SHP77 treated with DMSO at 0.1 percent for 48 hours (cell line): ENCODE measurements around the gene TBC1D22A.
"Not testable (repeated sequence)": the region's sequence is repeated elsewhere in the genome, so short reads cannot be mapped to it uniquely, and the experiment has no call there.

Experiments
- DNase-seq: peaks from one replicate; lab custom pipeline; 2025; lab: John Stamatoyannopoulos, UW

The TBC1D22A gene

DNA sequence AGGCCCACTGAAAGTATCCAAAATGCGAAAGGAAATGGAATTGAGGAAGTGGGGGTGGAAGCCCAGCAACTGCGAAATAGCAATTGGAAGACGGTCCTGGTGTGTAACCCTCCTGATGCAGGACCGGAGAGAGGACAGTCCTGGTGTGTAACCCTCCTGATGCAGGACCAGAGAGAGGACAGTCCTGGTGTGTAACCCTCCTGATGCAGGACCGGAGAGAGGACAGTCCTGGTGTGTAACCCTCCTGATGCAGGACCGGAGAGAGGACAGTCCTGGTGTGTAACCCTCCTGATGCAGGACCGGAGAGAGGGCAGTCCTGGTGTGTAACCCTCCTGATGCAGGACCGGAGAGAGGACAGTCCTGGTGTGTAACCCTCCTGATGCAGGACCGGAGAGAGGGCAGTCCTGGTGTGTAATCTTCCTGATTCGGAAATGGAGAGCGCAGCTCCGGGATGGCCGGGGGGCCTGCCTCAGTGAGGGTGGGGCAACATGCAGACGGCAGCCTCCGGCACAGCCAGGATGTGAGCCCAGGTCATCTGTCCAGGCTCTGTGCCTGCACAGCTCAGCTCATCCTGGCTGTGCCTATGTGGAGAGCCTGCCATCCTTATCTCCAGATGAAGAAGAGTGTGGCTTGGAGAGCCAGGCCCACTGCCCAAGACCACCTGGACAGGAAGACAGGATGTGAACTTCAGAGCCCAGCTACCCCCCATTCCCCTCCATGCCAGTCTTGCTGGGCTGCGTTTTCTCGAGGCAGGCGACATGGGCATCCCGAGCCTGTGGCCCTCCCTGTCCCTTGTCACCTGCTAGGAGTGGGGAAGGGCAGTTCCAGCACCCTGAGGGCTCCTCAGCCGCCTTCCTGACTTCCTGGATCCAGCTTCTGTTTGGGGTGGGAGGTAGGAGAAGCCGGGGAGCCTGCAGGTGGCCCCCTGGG is 408.3 kb downstream of the TBC1D22A start:
- DNase-seq = not testable (repeated sequence)

DNA sequence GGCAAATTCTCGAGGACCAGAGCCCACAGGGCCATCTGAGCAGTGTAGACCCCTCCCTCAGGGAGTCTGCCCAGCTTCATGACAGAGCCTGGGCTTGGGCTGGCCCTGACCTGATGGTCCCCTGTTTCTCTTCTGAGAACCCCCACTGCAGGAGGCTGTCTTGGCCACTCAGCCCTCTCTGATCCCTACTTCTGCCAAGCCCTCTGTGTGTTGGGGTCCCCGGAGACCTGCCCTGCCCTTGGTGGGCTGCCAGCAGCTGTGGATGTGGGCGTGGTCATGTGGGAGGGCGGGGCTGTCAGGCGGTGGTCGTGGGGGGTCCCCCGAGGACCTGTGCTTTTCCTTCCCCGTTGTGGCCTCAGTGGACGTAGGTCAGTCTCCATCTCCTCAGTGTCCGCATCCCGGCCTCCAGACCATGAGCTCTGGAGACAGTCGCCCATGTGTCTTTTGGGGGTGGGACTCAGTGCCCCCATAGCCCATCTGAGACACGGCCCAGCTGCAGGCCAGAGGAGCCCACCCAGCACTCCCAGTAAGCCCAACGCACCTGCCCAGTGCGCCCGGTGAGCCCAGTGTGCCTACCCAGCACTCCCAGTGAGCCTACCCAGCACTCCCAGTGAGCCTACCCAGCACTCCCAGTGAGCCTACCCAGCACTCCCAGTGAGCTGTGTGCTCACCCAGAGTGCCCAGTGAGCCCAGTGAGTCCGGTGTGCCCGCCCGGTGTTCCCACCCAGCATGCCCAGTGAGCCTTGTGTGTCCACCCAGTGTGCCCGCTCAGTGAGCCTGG is 409.2 kb downstream of the TBC1D22A start:
- DNase-seq = no peak

DNA sequence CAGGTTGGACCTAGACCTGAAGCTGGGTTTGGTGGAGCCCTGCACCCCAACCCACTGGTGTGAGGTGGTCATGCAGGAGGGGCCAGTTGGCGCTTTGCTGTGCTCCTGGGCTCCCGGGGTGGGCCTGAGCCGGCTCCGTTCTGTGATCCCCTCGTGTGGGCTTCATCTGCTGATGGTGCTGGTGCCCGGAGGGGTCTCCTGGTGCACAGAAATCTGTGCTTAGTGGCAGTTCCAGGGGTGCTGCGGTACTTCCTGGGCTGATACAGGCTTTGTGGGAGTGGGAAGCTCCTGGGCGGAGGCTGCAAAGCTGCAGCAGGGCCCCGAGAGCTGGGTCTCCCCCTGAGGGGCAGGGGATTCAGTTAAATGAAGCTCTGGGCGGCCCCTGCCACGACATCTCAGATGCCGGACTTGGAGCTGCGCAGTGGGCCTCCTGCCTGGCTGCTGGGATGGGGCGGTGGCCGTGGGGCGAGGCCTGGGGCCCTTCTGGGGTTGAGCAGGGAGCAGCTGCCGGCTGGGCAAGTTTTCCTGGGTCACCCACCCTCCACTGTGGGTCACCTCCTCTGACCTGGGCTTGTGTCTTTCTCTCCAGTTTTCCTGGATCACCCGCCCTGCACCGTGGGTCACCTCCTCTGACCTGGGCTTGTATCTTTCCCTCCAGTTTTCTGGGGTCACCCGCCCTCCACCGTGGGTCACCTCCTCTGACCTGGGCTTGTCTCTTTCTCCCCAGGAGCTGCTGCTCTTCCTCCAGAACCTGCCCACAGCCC is 410.5 kb downstream of the TBC1D22A start:
- DNase-seq = no peak

DNA sequence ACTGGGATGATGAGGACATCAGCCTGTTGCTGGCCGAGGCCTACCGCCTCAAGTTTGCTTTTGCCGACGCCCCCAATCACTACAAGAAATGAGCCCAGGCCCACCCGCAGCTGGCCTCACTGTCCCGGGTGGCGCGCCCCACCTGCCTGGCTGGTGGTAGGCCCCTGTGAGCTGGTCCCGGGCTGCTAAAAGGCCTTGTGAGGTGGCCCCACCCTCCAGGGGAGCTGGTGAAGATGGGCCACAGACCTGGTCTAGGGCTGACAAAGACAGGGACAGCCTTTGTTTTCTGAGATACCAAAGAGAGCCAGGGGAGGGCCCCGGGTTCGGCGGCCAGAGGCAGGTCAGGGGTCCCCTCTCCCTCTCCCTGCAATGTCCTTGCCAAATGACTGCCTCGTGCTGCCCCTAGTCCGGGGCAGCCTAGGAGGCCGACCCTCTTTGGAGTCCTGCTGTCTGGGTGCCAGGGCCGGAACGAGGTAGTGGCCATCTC is 411.1 kb downstream of the TBC1D22A start:
- DNase-seq = no peak

DNA sequence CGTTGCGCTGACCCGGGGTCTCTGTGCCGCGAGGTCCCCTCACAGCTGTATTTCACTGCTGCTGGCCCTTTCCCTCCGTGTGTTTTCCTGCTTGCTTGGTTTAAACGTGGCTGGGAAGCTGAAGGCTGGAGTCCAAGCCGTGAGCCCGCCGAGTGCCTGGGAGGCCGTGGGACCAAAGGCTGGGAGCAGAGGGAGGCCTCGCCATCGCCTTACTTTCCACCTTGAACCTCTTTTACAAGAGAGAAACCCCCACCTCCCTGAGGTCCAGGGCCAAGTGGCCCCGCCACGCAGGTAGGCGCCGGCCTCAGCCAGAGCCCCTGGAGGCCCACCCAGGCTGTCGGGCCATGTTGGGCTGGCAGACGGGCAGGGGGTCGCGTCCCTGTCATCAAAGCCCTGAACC is 411.6 kb downstream of the TBC1D22A start:
- no peak for DNase-seq

DNA sequence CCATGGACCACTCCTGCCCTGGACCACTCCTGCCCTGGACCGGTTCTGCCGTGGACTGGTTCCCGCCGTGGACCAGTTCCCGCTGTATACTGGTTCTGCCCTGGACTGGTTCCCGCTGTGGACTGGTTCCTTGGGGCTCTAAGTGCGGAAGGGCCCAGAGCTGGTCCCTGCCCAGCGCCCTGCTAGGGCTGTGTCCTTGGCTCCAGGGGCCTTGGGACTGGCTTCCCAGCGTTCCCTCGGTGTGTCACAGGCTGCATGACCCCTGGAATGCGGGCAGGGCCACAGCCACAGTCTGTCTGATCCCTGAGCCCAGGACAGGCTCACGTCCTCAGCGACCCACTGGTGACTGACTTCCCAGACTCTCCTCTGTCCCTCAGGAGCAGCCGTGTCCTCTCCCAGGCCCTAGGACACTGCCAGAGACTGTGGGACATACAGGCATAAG is 412.2 kb downstream of the TBC1D22A start:
- no peak for DNase-seq

DNA sequence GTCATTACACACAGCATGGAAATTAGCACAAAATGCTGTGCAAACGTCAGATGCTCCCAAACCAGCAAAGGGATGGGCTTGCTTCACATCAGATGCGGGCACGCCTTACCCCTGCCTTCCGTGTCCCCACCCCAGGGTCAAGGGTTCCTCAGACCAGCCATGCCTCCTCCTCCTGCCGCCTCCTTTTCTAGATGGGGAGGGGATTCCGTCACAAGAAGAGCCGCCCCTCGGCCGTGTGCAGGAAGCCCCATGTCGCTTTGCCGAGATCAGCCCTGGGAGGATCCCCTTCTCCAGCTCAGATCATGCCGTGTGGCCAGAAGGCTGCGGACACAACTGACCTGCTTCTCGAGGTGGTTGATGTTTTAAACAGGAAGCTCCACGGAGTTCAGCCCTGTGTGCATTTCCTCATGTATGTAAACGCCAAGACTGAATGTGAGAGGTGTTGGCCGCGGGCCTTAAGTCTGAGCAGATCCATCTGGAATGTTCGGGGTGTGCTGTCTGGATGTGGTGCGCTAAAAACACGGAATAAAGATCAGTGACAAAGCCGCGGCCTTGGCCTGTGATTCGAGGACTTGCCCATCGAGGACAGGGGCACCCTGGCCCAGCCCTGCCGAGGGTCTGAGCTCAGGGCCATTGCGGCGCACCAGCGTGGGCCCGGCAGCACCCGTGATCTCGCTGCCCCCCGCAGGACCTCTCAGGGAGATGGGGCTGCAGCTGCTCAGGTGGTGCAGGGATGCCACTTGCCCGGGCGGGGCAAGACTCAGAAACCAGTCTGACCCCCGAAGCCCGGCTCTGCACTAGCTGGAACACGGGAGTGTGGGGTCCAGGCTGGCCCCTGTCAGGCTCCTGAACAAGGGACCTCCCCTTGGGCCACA is 412.9 kb downstream of the TBC1D22A start:
- no peak for DNase-seq

DNA sequence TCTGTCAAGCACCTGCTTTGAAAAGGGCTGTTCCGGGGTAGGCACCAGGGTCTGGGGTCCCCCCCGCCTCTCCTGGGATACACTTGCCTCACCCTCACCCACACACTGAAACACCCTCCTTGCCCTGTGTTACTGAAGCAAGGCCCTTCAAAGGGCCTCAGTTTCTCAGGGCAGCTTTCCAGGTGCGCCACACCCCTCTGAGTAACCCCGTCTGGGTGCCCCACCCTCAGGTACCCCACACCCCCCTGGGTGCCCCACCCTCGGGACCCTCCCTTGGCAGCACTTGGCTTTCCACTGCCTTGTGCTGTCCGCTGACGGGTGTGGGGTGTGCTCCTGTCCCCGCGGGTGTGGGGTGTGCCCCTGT is 413.6 kb downstream of the TBC1D22A start:
- no peak for DNase-seq

DNA sequence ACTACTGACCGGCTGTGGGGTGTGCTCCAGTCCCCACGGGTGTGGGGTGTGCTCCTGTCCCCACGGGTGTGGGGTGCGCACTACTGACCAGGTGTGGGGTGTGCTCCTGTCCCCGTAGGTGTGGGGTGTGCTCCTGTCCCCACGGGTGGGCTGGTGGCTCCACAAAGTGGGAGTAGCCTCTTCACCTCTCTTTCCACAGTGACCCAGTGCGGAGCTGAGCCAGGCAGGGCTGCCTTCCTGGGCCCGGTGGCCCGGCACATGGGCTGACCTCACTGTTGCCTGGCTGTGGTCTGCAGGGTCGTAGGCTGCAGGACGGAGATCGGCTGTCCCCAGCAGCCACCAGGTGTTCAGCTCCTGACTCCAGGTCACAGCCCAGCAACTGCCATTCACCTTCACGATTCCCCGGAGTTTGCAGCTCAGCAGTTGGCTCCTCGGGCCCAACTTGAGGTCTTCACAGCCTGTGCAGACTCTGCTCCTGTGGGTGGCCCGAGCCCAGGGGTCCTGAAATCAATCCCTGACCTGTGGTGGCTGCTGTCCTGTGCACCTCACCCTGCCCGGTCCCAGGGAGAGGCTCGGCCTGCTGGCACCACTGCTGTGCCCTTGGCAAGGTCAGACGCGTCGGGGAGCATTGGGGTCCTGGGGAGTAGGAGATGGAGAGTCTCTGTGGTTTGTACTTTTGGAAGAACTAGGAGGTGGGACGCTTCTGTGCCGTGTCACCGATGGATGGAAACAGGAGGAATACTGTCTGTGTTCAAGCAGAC is 414.3 kb downstream of the TBC1D22A start:
- no peak for DNase-seq

DNA sequence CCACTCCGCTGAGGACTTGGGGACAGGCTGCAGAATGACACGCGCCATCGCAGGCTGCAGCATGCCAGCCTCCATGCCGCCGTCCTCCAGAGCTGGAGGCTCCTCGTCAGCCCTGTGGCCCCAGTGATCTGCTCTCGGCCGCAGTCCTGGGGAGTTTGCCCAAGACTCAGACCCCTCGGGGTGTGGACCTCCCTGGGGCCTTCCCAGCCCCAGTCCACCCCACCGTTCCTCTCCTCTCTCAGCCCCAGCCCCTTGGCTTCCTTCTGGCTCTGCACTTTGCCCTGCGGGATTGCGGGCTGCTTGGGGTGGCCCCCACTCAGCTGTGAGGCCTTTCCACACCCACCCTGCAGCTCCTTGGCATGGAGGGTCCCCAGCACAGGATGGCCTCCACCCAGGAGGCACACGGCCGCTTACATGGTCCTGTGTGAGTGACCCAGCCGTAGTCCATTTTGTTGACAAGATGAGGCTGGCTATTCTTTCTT is 414.9 kb downstream of the TBC1D22A start:
- no peak for DNase-seq

DNA sequence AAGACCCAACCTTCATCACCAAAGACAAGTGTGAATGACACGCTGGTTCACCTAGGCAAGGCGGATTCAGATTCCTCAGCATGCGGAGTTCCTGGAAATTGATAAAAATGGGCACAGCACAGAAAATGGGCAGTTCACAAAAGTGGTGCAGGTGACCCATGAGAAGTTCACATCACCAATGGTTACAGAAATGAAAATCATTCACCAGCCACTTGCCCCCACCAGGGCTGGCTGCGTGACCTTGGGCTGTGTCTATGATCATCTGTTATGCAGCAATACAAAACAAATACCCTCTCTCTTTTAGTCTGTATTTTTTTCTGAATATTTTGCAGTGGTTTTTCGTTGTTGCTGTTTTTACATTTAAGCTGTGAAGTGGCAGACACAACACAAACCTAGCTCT is 415.9 kb downstream of the TBC1D22A start:
- no peak for DNase-seq

DNA sequence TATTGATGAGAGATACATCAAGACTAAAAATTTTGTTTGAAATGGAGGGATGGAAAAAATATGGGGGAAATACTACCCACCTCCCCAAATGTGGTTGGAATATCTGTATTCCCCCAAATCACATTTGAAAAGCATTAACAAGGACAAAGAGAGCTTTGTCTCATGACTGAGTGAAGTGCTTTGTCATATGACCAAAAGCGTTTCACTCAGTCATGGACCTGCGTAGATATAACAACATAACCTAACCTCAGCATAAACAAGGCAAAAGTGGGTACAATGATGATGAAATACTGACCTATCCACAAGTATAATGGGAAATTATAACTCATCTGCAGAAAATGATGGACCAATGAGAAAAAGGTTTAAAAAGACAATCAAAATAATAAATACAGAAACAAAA is 418.3 kb downstream of the TBC1D22A start:
- DNase-seq = no peak

DNA sequence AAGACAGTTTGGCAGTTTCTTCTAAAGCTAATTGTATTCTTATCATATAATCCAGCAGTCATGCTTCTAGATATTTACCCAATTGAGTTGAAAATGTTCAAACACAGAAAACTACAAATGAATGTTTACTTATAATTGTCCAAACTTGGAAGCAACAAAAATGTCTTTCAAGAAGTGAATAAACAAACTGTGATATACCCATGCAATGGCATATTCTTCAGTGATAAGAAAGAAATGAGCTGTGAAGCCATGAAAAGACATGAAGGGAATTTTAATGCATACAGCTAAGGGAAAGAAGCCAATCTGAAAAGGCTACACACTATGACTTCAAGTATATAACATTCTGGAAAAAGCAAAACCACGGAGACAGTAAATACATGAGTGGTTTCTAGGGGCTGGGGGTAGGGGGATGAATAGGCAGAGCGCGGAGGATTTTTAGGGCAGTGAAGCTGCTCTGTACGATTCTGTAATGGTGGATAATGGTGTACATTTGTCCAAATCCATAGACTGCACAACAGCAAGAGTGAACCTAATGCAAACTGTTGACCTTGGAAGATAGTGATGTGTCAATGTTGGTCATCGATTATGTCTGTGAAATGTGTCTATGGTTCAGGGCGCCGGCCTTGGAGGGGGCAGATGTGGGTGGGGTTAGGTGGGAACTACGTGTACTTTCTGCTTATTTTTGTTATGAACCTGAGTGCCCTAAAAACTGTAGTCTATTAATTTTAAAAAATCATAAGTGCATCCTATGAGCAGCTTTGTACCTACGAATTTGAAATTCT is 424.9 kb downstream of the TBC1D22A start:
- no peak for DNase-seq

DNA sequence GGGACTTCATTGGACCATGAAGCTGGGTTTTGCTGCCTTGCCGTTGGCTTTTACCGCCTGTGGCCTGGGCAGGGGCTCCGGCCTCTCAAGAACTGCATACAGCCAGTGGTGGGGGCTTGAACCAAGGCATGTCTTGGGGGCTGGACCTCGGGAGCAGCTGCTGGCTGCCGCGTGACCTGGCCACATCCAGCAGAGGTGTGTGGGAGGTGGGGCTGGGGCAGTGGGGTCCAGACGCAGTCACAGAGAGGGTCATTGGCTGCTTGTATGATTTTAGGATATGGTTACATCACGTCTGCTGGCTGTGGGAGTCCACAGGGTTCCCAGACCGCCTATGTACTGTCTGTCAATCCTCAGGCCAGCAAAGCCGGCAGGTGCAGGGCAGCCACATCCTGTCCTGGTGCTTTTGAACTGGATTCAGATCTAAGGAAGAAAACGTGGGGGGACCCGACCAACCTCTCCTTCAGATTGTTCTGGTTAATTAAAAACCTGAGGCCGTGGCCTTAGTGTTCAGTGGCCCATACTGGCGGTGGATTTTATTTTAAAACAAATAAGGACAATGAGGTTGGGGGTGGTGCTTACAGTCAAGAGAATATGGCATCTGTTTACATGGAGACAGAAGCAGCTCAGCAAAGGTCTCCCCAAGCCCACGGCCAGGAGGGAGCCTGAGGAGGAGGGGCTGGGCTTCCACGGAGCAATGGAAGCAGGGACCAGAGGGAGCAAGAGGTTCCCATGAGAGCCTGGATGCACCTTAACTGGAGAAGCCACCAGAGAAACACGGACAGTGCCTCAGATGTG is 426.0 kb downstream of the TBC1D22A start:
- peak; percentile 56 for DNase-seq

DNA sequence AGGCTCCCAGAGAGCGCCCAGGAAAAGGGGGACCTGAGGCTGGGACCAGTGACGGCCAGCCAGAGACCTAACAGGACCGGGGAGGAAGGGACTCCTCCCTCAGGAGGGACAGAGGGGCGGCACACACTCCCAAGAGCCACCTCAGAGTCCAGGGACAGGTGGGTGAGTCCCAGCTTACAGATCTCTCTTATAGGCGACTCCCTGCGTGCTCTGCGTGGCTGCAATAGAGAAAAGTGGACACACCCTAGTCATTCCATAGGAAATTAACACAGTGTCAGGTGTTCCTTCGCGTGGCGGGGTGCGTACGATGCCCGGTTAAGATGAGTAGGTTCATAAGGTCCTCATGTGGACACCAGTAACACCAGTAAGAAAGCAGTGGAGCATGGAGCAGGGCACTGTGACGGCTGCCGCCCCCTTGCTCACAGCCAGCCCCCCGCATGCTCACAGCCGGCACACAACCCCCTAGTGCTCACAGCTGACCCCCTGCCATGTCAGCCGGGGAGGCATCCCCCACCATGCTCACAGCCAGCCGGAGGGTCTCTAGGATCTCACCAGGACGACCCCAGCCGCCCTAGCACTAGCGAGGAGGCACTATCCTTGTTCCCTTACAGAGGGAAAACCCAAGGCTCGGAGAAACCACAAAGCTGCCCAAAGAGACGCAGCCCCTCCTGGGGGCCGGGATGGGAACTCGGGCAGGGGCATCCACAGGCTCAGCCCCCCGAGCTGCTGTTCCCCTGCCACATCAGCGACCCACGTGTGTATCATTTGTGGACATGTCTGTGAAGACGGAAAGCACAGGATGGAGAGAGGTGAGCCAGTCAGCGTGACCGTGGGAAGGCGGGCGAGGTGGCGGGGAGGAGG is 426.8 kb downstream of the TBC1D22A start:
- no peak for DNase-seq

DNA sequence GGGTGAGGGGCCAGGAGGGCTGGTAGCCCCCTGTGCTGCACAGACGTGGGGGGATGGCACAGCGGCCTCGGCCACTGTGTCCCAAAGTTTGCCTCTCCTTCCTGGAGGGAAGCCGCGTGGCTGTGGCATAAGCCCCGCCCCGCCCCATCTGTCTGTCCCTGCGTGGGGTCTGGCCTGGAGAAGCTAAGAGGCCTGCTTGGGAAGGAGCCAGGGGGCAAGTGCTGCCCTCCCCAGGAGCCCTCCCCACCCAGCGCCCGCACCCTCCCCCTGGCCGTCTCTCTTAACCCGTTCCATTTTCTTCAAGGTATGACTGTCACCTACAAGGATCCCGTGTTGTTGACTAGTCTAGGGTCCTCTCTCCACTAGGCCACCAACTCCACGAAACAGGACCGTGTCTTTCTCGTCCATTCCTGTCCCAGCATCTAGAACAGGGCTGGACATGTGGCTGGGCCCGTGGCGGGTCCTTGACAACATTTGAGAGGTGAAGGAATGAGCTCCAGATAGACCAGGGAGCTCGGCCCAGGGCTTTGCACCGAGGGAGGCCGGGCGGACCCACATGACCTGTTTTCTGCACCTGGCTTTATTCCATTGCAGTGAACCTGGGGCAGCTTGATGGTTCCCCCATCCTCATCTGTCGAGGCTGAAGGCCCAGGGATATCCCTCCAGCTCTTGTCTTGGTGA is 428.0 kb downstream of the TBC1D22A start:
- no peak for DNase-seq
